ENCODE data around the gene NEURL1. TPM values are rescaled to one million over a fixed set of nuclear protein-coding genes. Genes with fewer than 3 reads are reported as not detected.

Gene NEURL1
- total and polyA plus RNA-seq, 2 donors (not counting 3 experiments of a cell fraction or from before 2014, with no cell fraction given), result 0.06 to 0.22 TPM

DNA sequence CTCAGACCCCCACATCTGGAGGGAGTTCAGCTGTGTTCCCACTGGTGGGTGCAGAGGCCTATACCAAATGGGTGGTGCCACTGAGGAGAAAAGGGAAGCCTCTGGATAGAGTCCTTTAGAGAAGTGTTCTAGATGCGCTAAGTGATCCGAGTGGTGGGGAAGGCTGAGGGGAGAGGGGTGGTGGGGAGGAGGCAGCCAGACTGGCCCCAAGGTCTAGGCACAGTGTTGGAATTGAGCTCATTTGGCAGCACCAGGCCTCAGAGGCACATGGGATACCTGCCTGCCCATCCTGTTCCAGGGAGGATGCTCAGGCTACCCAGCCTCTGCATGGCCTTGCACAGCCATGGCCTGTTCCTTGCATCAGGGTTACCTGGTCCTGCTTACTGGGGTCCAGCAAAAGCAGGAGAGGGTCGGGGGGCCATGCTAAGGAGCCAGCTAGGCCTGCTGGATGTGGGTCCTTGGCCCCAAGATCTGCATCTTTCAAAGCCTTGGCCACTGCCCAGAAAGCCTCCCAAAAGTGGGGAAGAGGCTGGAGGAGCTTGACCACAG, 99.6 kb downstream of the NEURL1 start:
- H2AFZ ChIP-seq (ENCODE audit: low read depth, low read length), result no peak overlapping the region
- H3K27ac ChIP-seq (ENCODE audit: insufficient read depth, low read depth, low read length), result no peak overlapping the region
- FAIRE-seq (no peak), DNase-seq (ENCODE audit: low read depth, low spot score) (no peak)
- H3K4me2 ChIP-seq (ENCODE audit: insufficient read depth, low read length), result no peak overlapping the region
- H3K9me1 ChIP-seq (replicated peaks; ENCODE audit: control insufficient read depth, extremely low read depth, insufficient read depth, low read length), result no peaks in the 10 kb centered on the region
- ChIA-PET POLR2A (no interaction called here), CTCF (interaction anchor here (0.6 to 3.4 kb wide), 36 partner anchors 9 to 197 kb away, joined by 3 to 24 read pairs (median 4); partner anchors contain the start of genes ATP5MK, NEURL1 and PDCD11)
- H3K79me2 ChIP-seq (ENCODE audit: control insufficient read depth, insufficient read depth, low read length), result no peaks in the 10 kb centered on the region
- no peaks in the 10 kb centered on the region for H4K20me1 ChIP-seq (replicated peaks; ENCODE audit: control insufficient read depth, extremely low read depth, insufficient read depth, low read length)
- TF ChIP-seq CTCF (IDR thresholded peaks at IDR 0.05; ENCODE audit: extremely low read depth in 1 of 2, insufficient read depth in 1 of 2, low read depth in 1 of 2, low read length in 2 of 2) (no peak), EZH2 (IDR thresholded peaks at IDR 0.05; ENCODE audit: borderline replicate concordance, low read depth, low read length, severe bottlenecking) (no peak), MYC (IDR thresholded peaks at IDR 0.05; ENCODE audit: low read depth, low read length) (no peak), POLR2AphosphoS5 (IDR thresholded peaks at IDR 0.05; ENCODE audit: insufficient read depth, low read depth, low read length) (no peak), GATA2 (IDR thresholded peaks at IDR 0.05; ENCODE audit: insufficient read depth, insufficient read length, low read depth, low read length) (no peak), JUN (IDR thresholded peaks at IDR 0.05; ENCODE audit: borderline replicate concordance, insufficient read depth, insufficient read length, low read depth) (no peak), MAX (IDR thresholded peaks at IDR 0.05; ENCODE audit: insufficient read depth, insufficient read length) (no peak)
- peaks cover 11% of the 10 kb centered on the region for H3K4me1 ChIP-seq (ENCODE audit: control insufficient read depth, extremely low read depth, insufficient read depth, low read length)
- intact Hi-C loops (cut with micrococcal nuclease), result loop anchor here (2.0 to 5.0 kb wide), 2 partner anchors 111 to 176 kb away; no protein-coding TSS in a partner anchor
- no TSS peak for BruUV-seq (replicated peaks)
- dilution Hi-C loops (cut with MboI; ENCODE audit: extremely low pct_ligation_motif_present, low sequenced_read_pairs), result no loop called here
- no peaks in the 10 kb centered on the region for H3K36me3 ChIP-seq (ENCODE audit: control insufficient read depth in 2 of 2, extremely low read depth in 1 of 2, insufficient read depth in 2 of 2, low read length in 2 of 2)
- no peaks in the 10 kb centered on the region for H3K27me3 ChIP-seq (ENCODE audit: control insufficient read depth in 2 of 2, insufficient read depth in 2 of 2, low read length in 2 of 2)
- H3K9ac ChIP-seq (replicated peaks; ENCODE audit: extremely low read depth, insufficient read depth, low read length), result no peak overlapping the region
- no peak overlapping the region for H3K4me3 ChIP-seq (replicated peaks in 1 of 3; ENCODE audit: insufficient read depth in 1 of 3, low read depth in 1 of 3, low read length in 3 of 3)
- H3K9me3 ChIP-seq (replicated peaks; ENCODE audit: control insufficient read depth, insufficient read depth, low read length), result no peaks in the 10 kb centered on the region

All from endothelial cell of umbilical vein (primary cell).